Measurements from ENCODE around the gene LRRN3. TPM values are rescaled to one million over a fixed set of nuclear protein-coding genes. Genes with fewer than 3 reads are reported as not detected.

LRRN3 gene
- total and polyA plus RNA-seq, 3 donors from 2014 or later, result 9.3 to 59.6 (median 49.1) TPM

DNA sequence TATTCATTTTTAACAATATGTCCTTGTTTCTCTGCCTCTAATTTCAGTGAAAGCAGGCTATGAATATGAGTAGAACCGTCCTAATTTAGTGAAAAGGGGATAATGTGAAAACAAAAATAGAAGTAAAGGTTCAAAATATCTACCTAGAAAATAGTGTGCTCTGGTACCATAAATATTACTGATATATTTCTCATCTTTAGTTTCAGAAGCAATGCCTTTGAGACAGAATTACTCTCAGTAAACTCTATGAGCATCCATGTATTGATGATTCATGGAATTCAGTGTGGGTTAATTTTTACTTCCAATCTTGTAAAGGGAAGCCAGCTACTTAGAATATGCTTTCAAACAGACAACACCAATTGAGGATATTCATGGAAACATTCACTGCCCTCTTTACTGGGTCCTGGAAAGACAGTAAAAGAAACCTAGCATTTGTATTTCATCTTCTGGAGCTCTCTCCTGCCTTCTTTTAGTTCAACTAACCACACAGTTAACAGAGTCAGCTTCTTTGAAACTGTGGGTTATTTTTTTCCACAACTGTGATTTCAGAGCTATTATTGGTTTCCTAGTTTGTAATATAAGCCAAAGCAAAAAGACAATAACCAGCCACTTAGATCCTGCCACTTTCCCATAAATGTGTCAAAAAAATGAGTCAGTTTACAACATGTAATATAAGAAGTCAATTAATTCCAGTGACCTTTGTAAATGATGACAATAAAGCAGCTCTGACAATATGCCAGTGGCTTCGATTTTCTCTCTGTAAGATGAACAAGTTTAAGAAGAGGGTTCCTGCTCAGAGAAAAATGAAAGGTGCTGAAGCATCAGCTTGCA, 1.7 kb downstream of the LRRN3 start:
- H3K4me3 ChIP-seq, result peak overlapping the region; percentile 47 to 59
- H3K4me1 ChIP-seq, result no peaks in the 10 kb centered on the region
- DNase-seq, result no peak
- H3K27me3 ChIP-seq, result no peaks in the 10 kb centered on the region
- TF ChIP-seq, protein P1, sequence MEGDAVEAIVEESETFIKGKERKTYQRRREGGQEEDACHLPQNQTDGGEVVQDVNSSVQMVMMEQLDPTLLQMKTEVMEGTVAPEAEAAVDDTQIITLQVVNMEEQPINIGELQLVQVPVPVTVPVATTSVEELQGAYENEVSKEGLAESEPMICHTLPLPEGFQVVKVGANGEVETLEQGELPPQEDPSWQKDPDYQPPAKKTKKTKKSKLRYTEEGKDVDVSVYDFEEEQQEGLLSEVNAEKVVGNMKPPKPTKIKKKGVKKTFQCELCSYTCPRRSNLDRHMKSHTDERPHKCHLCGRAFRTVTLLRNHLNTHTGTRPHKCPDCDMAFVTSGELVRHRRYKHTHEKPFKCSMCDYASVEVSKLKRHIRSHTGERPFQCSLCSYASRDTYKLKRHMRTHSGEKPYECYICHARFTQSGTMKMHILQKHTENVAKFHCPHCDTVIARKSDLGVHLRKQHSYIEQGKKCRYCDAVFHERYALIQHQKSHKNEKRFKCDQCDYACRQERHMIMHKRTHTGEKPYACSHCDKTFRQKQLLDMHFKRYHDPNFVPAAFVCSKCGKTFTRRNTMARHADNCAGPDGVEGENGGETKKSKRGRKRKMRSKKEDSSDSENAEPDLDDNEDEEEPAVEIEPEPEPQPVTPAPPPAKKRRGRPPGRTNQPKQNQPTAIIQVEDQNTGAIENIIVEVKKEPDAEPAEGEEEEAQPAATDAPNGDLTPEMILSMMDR (IDR thresholded peaks at IDR 0.05), result no peak
- TF ChIP-seq POLR2A (IDR thresholded peaks at IDR 0.05), result no peak
- WGBS, 2 donors, result 28 to 35% methylated on average over 2 of the region's 2 CpGs
- no peaks in the 10 kb centered on the region for H3K36me3 ChIP-seq (ENCODE audit: low read depth, missing control alignments)
- H3K9me3 ChIP-seq, result no peaks in the 10 kb centered on the region
- intact Hi-C loops (cut with DNase I; ENCODE audit: low total_unique reads), result no loop called here
- H3K27ac ChIP-seq, result peak overlapping the region; percentile 70 to 75

GRCh38 chr7:111093496-111093895, 2.6 kb downstream of the LRRN3 start:
- 64 to 70% methylated on average over 4 of the region's 4 CpGs for WGBS, 2 donors
- Histone ChIP-seq H3K4me1 (no peaks in the 10 kb centered on the region), H3K27ac (peak overlapping the region; percentile 42 to 75), H3K36me3 (ENCODE audit: low read depth, missing control alignments) (no peaks in the 10 kb centered on the region), H3K27me3 (no peaks in the 10 kb centered on the region), H3K4me3 (peak overlapping the region; percentile 2 to 59), H3K9me3 (no peaks in the 10 kb centered on the region)
- DNase-seq, result no peak
- no peak for TF ChIP-seq POLR2A (IDR thresholded peaks at IDR 0.05)
- TF ChIP-seq, protein P1 (IDR thresholded peaks at IDR 0.05), result no peak
- intact Hi-C loops (cut with DNase I; ENCODE audit: low total_unique reads), result no loop called here

- no peak for TF ChIP-seq POLR2A (IDR thresholded peaks at IDR 0.05)
- no peak for DNase-seq
- no peaks in the 10 kb centered on the region for H3K9me3 ChIP-seq
- intact Hi-C loops (cut with DNase I; ENCODE audit: low total_unique reads), result no loop called here
- no peaks in the 10 kb centered on the region for H3K27me3 ChIP-seq
- no peaks in the 10 kb centered on the region for H3K36me3 ChIP-seq (ENCODE audit: low read depth, missing control alignments)
- H3K4me3 ChIP-seq, result peak overlapping the region in 1 of 2 donors; percentile 59
- 43 to 57% methylated on average over 1 of the region's 1 CpG for WGBS, 2 donors
- peak overlapping the region in 1 of 2 donors; percentile 42 for H3K27ac ChIP-seq
- no peaks in the 10 kb centered on the region for H3K4me1 ChIP-seq
Observed at GRCh38 chr7:111094419-111094818, 3.5 kb downstream of the LRRN3 start.

GRCh38 chr7:111096997-111097396, 6.1 kb downstream of the LRRN3 start:
- Histone ChIP-seq H3K4me1 (no peaks in the 10 kb centered on the region), H3K27ac (no peak overlapping the region), H3K9me3 (no peaks in the 10 kb centered on the region), H3K36me3 (ENCODE audit: low read depth, missing control alignments) (no peaks in the 10 kb centered on the region), H3K27me3 (no peaks in the 10 kb centered on the region), H3K4me3 (no peak overlapping the region)
- no peak for DNase-seq
- no peak for TF ChIP-seq POLR2A (IDR thresholded peaks at IDR 0.05)
- TF ChIP-seq, protein P1 (IDR thresholded peaks at IDR 0.05), result no peak
- WGBS, 2 donors, result 78 to 82% methylated on average over 3 of the region's 3 CpGs
- intact Hi-C loops (cut with DNase I; ENCODE audit: low total_unique reads), result no loop called here

GRCh38 chr7:111098011-111098925, 7.3 kb downstream of the LRRN3 start:
- H3K9me3 ChIP-seq, result no peaks in the 10 kb centered on the region
- H3K27me3 ChIP-seq, result no peaks in the 10 kb centered on the region
- WGBS, 2 donors, result 56 to 69% methylated on average over 10 of the region's 10 CpGs
- H3K27ac ChIP-seq, result peak overlapping the region; percentile 23 to 29
- no peaks in the 10 kb centered on the region for H3K36me3 ChIP-seq (ENCODE audit: low read depth, missing control alignments)
- no peak overlapping the region for H3K4me3 ChIP-seq
- intact Hi-C loops (cut with DNase I; ENCODE audit: low total_unique reads), result no loop called here
- no peaks in the 10 kb centered on the region for H3K4me1 ChIP-seq
- TF ChIP-seq, protein P1 (IDR thresholded peaks at IDR 0.05), result peak; percentile 13 to 39 (median 39)
- TF ChIP-seq POLR2A (IDR thresholded peaks at IDR 0.05), result no peak
- DNase-seq, result peak; percentile 72

All from testis (tissue), 3 donors.